GM18907 (cell line): ENCODE data around the gene INPP4B.
"Not testable (repeated sequence)": the region's sequence is repeated elsewhere in the genome, so short reads cannot be mapped to it uniquely, and the experiment has no call there.

Source experiments
- ATAC-seq: cut with Tn5 transposase; IDR thresholded peaks from one replicate; pipeline ENCODE4 v1.9.1; 2021; ENCODE audit warnings: mild to moderate bottlenecking, moderate library complexity; ENCODE audit not compliant: unreplicated experiment

Gene INPP4B

GRCh38 chr4:142826503-142827241, 19.4 kb downstream of the INPP4B start:
- ATAC-seq: no peak

DNA sequence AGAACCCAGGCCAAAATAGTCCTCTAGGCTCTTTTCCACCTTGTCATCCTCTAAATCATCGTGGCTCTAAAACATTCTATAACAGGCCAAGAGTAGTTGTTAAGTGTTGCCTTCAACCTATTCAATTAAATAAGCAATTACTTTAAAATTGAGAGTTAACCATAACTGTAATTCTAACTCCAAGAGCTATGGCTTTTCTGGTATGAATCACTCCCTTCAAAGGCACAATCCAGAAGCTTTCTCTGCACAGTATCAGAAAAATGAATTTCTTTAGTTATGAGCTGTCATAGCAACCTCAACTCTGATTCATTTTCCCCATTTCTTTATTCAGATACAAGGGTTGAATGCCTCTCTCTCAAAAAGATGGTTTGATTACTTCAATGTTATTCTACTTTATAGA, 21.7 kb downstream of the INPP4B start:
- no peak for ATAC-seq

- ATAC-seq: no peak
Observed at GRCh38 chr4:142823796-142824195, 22.3 kb downstream of the INPP4B start.

DNA sequence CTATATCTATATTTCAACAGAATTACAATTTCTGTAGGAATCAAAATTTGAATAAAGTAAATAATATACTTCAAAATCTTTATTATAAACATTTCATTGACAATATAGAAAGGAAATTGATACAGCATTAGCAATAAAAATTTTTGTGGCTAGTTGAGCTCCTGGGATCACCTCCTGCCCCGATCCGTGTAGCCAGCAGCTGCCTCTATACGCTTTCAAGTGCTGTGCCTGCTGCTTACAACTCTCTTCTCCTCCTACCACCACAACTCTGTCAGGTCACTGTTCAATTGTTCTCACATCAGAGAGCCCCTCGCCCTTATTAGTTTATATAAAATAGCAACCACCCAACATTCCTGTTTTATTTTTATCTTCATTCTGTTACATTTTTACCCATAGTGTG, 27.6 kb downstream of the INPP4B start:
- ATAC-seq: no peak

DNA sequence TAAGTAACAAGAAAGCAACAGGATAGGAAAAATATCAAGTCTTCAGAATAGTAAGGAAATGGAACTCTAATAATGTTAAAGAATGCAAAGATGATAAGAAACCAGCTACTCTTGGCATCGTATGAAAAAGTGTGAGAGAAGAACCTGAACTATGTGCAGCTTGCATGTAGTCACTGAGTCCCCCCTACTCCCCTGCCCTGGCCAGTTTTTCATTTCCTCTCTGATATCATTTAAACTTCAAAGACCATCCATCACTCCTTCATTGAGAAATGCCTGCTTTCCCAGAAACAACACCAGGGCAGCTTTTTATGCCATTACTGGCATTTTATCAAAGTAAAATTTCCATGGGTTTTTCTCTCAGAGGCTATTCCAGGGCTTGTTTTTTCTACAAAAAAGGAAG, 28.1 kb downstream of the INPP4B start:
- ATAC-seq: no peak

- ATAC-seq: no peak
Observed at GRCh38 chr4:142817442-142817841, 28.7 kb downstream of the INPP4B start.

GRCh38 chr4:142815834-142816233, 30.3 kb downstream of the INPP4B start:
- ATAC-seq: no peak

GRCh38 chr4:142813388-142813787, 32.7 kb downstream of the INPP4B start:
- no peak for ATAC-seq

GRCh38 chr4:142812091-142812490, 34.0 kb downstream of the INPP4B start:
- ATAC-seq: no peak

DNA sequence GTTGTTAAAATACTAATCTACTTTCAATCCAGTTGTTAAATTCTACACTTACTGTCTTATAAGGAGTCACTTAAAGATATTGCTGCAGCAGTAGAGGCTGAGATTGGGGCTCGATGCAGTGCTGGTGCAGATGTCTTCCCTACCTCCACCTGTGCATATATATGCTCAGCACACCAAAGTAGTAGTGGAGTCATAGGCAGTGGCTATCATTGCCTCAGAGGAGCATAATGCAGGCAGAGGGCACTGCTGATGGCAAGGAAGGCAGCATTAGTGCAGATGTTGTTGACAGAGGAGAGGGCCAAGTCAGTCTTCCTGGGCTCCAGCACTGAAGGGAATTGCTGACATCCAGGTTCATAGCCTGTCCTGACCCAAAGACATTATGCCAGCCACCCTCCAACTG, 35.1 kb downstream of the INPP4B start:
- no peak for ATAC-seq

DNA sequence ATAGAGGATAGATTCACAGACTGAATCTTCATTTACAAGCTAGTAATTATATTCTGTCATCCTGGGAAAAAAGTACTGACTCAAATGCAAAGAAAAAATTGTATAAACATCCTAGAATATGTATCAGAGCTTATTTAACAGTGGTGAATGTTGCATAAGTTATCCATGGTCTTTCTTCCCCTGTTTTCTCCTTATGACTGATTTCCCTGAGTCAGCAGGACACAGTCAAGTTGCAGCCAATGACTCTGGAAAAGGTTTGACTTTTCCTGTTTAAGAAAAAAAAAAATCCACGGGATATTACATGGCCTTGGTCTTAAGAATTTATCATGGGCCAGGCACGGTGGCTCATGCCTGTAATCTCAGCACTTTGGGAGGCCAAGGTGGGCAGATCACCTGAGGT, 36.5 kb downstream of the INPP4B start:
- no peak for ATAC-seq

GRCh38 chr4:142803879-142804278, 42.2 kb downstream of the INPP4B start:
- not testable (repeated sequence) for ATAC-seq

DNA sequence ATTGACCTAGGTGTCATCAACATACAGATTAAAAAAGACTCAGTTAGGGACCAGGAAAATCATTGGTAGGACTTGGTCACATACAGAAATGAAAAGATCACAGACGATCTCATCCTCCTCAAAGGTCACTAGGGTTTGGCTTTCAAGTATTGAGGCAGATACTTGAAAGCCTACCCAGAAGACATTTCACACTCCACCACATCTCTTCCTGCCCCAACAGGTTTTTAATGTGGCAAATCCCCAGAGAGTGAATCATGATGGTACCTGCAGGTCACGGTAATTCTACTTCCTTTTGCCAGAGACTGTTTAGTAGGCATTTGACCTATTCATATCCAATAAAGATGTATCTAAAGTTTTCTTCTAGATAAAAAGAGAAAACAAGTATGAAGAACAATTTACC, 44.1 kb downstream of the INPP4B start:
- no peak for ATAC-seq

DNA sequence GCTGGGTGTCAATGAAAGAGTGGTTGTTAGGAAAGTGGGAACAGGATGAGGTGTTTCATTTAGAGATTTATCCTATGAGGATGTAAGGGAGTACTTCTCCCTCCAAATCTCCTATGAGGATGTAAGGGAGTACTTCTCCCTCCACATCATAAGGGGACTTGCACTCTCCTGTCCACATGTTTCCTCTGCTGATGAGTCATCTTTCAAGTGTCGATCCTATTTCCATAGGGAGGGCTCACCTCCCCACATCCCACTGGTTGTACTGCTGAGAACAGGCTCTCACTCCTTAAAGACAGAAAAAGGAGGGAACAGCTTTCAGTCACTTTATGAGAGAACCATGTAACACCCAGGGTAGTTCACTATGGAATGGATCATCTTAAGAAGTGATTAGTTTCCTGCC, 65.0 kb downstream of the INPP4B start:
- no peak for ATAC-seq

GRCh38 chr4:142778900-142779299, 67.2 kb downstream of the INPP4B start:
- ATAC-seq: no peak

DNA sequence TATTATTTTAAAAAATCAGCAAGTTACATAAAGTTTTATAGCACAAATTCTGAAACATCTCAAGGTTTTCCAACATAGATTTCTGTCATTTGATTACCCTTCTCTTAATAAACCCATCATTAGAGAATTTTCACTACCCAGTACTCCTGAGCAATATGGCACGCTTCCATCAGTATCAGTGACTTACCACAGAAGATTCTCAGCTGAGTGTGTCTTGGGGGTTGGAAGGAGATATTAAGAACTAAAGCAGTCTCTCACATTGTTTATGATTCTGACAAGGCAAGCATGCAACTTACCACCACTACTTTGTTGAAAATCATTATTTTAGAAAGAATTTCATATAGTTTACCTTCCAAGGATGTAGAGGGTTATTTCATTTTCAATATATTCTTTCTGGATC, 67.7 kb downstream of the INPP4B start:
- no peak for ATAC-seq

DNA sequence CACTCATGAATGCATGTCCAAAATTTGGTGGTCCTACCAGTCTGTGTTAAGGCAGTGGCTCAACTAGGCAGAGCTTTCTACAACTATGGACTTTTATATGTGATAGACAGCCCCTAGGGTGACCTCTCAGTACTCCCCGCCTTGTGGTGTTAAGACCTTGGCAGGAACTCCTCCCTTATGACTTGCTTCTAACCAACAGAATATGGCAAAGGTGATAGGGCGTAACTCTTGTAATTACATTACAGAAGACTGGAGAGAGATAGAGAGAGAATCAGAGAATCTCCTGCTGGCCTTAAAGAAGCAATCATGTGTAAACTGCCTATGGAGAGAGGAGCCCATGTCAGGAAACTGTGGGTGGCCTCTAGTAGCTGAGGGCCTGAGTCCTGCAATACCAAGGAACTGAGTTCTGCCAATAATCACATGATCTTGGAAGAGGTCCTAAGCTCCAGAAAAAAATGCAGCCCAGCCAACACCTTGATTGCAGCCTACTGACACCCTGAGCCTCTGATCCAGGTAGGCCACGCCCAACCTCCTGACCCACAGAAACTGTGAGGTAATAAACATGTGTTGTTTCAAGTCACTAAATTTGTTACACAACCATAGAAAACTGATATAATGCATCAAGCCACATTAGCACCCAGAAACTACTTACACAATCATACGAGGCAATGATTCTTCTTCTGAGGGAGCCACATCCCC, 68.9 kb downstream of the INPP4B start:
- no peak for ATAC-seq

- no peak for ATAC-seq
Observed at GRCh38 chr4:142776026-142776425, 70.1 kb downstream of the INPP4B start.

GRCh38 chr4:142773505-142773904, 72.6 kb downstream of the INPP4B start:
- no peak for ATAC-seq

DNA sequence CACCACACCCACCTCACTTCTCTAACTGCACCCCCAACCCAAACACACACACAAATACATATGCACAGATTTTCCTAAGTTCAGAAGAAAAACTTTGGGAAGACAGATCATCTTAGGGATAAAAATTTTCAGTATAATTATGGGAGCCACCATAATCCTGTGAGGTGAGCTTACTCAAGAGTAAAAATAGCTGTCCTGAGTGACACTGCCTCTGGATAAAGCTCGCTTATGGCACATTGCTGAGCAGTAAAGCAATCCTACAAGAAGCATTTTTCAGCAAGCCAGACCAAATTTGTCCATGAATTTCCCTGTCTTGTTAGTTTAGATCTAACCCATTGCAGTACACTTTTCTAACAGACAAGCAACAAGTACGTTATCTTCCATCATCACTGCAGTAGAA, 83.8 kb downstream of the INPP4B start:
- ATAC-seq: no peak

GRCh38 chr4:142752202-142752786, 93.8 kb downstream of the INPP4B start:
- no peak for ATAC-seq

DNA sequence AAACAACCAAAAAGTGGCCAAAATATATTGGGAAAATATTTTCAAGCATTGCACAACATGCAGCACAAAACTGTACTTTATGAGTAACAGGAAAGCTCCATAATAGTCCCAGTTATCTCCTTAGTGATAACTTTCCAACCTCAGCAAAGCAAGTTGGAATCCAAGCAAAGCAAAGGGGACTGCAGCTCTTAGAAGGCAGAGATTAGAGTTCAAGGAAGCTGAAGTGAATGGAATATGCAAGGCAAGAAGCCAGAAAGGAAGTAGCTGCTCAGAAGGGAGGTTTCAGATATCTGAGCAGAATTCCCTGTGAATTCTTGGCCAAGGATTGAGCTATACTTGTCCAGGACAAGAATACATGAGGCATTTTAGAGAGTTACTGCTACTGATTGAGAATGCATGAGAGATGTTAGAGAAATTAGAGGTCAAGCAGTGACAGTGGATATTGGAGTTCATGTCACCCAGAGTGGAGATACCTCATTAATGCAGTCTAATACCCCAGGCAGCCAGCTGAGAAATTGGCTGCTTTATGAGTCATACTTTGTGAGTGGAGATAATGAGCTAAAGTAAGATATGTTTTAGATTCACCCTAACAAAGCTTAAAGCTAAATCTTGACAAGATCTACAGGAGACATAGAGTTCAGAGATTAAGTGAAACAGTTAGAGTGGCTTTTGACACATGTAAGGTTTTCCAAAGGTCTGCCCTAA, 102.8 kb downstream of the INPP4B start:
- ATAC-seq: no peak
